ENCODE data around the gene MAP1B. TPM values are rescaled to one million over a fixed set of nuclear protein-coding genes. Genes with fewer than 3 reads are reported as not detected.
A peak's percentile ranks its signal among the peaks of the same experiment; 100 is the strongest.

The MAP1B gene
- total and polyA plus RNA-seq, 9 of the 15 experiments (the other 6 are each of a cell fraction or from before 2014, with no cell fraction given): 5.2 to 66.1 (median 17.3) TPM

DNA sequence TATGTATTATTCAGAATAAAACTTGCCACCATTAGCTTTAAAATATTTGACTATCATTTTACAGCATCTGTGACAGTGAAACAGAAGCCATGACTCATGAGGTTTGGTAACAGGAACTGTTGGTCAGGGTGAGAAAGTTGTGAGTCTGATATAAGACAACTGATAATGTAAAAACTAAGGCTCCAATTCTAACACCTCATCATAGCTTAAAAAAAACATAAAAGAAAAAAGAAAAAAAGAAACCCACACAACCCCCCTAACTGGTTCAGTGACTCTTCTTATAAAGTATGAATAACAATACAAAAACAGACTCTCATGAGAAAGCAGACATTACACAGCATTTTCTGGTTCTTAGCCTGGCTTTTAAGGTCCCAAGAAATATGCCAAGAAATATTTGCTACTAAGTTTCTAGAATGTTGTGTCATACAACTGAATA is 127.0 kb downstream of the MAP1B start (continued):
- TF ChIP-seq BCOR (IDR thresholded peaks at IDR 0.05) (no peak), ZNF134 (CRISPR knock-in tag; conservative IDR thresholded peaks at IDR 0.05) (0 out of 2 replicates have a peak, but pooled peaks have one; percentile 10), TSC22D4 (tag; IDR thresholded peaks at IDR 0.05) (no peak), TBL1XR1 (IDR thresholded peaks at IDR 0.05; ENCODE audit: low read length in 2 of 2) (no peak), E2F6 (IDR thresholded peaks at IDR 0.05; ENCODE audit: borderline replicate concordance in 1 of 2, extremely low read depth in 1 of 2, insufficient read depth in 1 of 2, insufficient read length in 1 of 2, low read depth in 1 of 2, low read length in 1 of 2, poor library complexity in 1 of 2, severe bottlenecking in 1 of 2) (no peak), ADNP (tag; IDR thresholded peaks at IDR 0.05) (peak; percentile 77), CCNT2 (IDR thresholded peaks at IDR 0.05; ENCODE audit: borderline replicate concordance, extremely low read depth, insufficient read length, low read depth, low read length) (peak; percentile 69), DPF2 (IDR thresholded peaks at IDR 0.05) (peak; percentile 98), ZEB2 (IDR thresholded peaks at IDR 0.05) (peak; percentile 24; the same call in 1 of the 2 replicates), SMAD4 (CRISPR knock-in tag; conservative IDR thresholded peaks at IDR 0.05) (peak; percentile 31; the same call in 1 of the 2 replicates), RBM39 (optimal IDR thresholded peaks at IDR 0.05; ENCODE audit: low read depth, low read length) (no peak), ZBTB40 (IDR thresholded peaks at IDR 0.05) (no peak), ZBTB40 (CRISPR knock-in tag; IDR thresholded peaks at IDR 0.05) (no peak), NELFE (IDR thresholded peaks at IDR 0.05; ENCODE audit: insufficient read depth, insufficient read length) (no peak), ZNF57 (CRISPR knock-in tag; IDR thresholded peaks at IDR 0.05) (no peak), HNRNPLL (IDR thresholded peaks at IDR 0.05; ENCODE audit: low read depth, low read length, poor library complexity, severe bottlenecking) (no peak), NR3C1 (CRISPR knock-in tag; IDR thresholded peaks at IDR 0.05) (no peak)
- TF ChIP-seq, protein P1, sequence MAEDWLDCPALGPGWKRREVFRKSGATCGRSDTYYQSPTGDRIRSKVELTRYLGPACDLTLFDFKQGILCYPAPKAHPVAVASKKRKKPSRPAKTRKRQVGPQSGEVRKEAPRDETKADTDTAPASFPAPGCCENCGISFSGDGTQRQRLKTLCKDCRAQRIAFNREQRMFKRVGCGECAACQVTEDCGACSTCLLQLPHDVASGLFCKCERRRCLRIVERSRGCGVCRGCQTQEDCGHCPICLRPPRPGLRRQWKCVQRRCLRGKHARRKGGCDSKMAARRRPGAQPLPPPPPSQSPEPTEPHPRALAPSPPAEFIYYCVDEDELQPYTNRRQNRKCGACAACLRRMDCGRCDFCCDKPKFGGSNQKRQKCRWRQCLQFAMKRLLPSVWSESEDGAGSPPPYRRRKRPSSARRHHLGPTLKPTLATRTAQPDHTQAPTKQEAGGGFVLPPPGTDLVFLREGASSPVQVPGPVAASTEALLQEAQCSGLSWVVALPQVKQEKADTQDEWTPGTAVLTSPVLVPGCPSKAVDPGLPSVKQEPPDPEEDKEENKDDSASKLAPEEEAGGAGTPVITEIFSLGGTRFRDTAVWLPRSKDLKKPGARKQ (CRISPR knock-in tag; IDR thresholded peaks at IDR 0.05): no peak

All from K562 (cell line).